ENCODE results near the gene ABCB6.

The ABCB6 gene

GRCh38 chr2:219228041-219228910 is 9.5 kb upstream of the ABCB6 start:
- Histone ChIP-seq H3K9ac (ENCODE audit: low read length) (peak overlapping the region; percentile 76), H3K4me2 (ENCODE audit: low read depth, low read length, poor library complexity, severe bottlenecking) (peak overlapping the region; percentile 73), H3K9me3 (ENCODE audit: insufficient read depth, low read length) (no peaks in the 10 kb centered on the region), H4K20me1 (ENCODE audit: low read depth, low read length) (no peaks in the 10 kb centered on the region), H3K79me2 (ENCODE audit: insufficient read depth, low read length) (peaks cover 33% of the 10 kb centered on the region), H3K27me3 (ENCODE audit: low read length) (no peaks in the 10 kb centered on the region), H2AFZ (ENCODE audit: low read depth, low read length, severe bottlenecking) (no peak overlapping the region), H3K36me3 (ENCODE audit: low read length) (no peaks in the 10 kb centered on the region), H3K27ac (ENCODE audit: low read depth, low read length) (no peak overlapping the region), H3F3A (ENCODE audit: insufficient read depth) (no peaks in the 10 kb centered on the region), H3K4me3 (ENCODE audit: insufficient read depth, low read length, poor library complexity, severe bottlenecking) (peak overlapping the region; percentile 97), H3K9me2 (replicated peaks; ENCODE audit: insufficient read depth, low read length) (no peaks in the 10 kb centered on the region)
- TF ChIP-seq CTCF (IDR thresholded peaks at IDR 0.05; ENCODE audit: insufficient read depth, low read length, poor library complexity, severe bottlenecking) (no peak), EZH2phosphoT487 (conservative IDR thresholded peaks at IDR 0.05; ENCODE audit: low read length) (no peak)

GRCh38 chr2:219225350-219225749 is 6.6 kb upstream of the ABCB6 start:
- no peaks in the 10 kb centered on the region for H3K9me2 ChIP-seq (replicated peaks; ENCODE audit: insufficient read depth, low read length)
- H3F3A ChIP-seq (ENCODE audit: insufficient read depth): no peaks in the 10 kb centered on the region
- H2AFZ ChIP-seq (ENCODE audit: low read depth, low read length, severe bottlenecking): no peak overlapping the region
- H3K4me2 ChIP-seq (ENCODE audit: low read depth, low read length, poor library complexity, severe bottlenecking): no peak overlapping the region
- TF ChIP-seq EZH2phosphoT487 (conservative IDR thresholded peaks at IDR 0.05; ENCODE audit: low read length) (no peak), CTCF (IDR thresholded peaks at IDR 0.05; ENCODE audit: insufficient read depth, low read length, poor library complexity, severe bottlenecking) (no peak)
- no peak overlapping the region for H3K27ac ChIP-seq (ENCODE audit: low read depth, low read length)
- no peak overlapping the region for H3K9ac ChIP-seq (ENCODE audit: low read length)
- no peaks in the 10 kb centered on the region for H4K20me1 ChIP-seq (ENCODE audit: low read depth, low read length)
- H3K36me3 ChIP-seq (ENCODE audit: low read length): no peaks in the 10 kb centered on the region
- no peaks in the 10 kb centered on the region for H3K9me3 ChIP-seq (ENCODE audit: insufficient read depth, low read length)
- H3K27me3 ChIP-seq (ENCODE audit: low read length): no peaks in the 10 kb centered on the region
- peaks cover 24% of the 10 kb centered on the region for H3K79me2 ChIP-seq (ENCODE audit: insufficient read depth, low read length)
- no peak overlapping the region for H3K4me3 ChIP-seq (ENCODE audit: insufficient read depth, low read length, poor library complexity, severe bottlenecking)

GRCh38 chr2:219223831-219224610 is 5.3 kb upstream of the ABCB6 start:
- no peak overlapping the region for H3K27ac ChIP-seq (ENCODE audit: low read depth, low read length)
- H3K4me2 ChIP-seq (ENCODE audit: low read depth, low read length, poor library complexity, severe bottlenecking): no peak overlapping the region
- H4K20me1 ChIP-seq (ENCODE audit: low read depth, low read length): no peaks in the 10 kb centered on the region
- peaks cover 17% of the 10 kb centered on the region for H3K79me2 ChIP-seq (ENCODE audit: insufficient read depth, low read length)
- no peak for TF ChIP-seq CTCF (IDR thresholded peaks at IDR 0.05; ENCODE audit: insufficient read depth, low read length, poor library complexity, severe bottlenecking)
- TF ChIP-seq EZH2phosphoT487 (conservative IDR thresholded peaks at IDR 0.05; ENCODE audit: low read length): no peak
- no peak overlapping the region for H2AFZ ChIP-seq (ENCODE audit: low read depth, low read length, severe bottlenecking)
- H3K9me3 ChIP-seq (ENCODE audit: insufficient read depth, low read length): no peaks in the 10 kb centered on the region
- H3F3A ChIP-seq (ENCODE audit: insufficient read depth): no peaks in the 10 kb centered on the region
- no peaks in the 10 kb centered on the region for H3K27me3 ChIP-seq (ENCODE audit: low read length)
- no peaks in the 10 kb centered on the region for H3K9me2 ChIP-seq (replicated peaks; ENCODE audit: insufficient read depth, low read length)
- H3K9ac ChIP-seq (ENCODE audit: low read length): no peak overlapping the region
- no peak overlapping the region for H3K4me3 ChIP-seq (ENCODE audit: insufficient read depth, low read length, poor library complexity, severe bottlenecking)
- H3K36me3 ChIP-seq (ENCODE audit: low read length): no peaks in the 10 kb centered on the region
